ENCODE measurements around the gene BCAT1.
A peak's percentile ranks its signal among the peaks of the same experiment; 100 is the strongest.
"Not testable (repeated sequence)": the region's sequence is repeated elsewhere in the genome, so short reads cannot be mapped to it uniquely, and the experiment has no call there.

The BCAT1 gene

GRCh38 chr12:24928533-24929306 lies 20.2 kb downstream of the BCAT1 start:
- DNase-seq (ENCODE audit: low read depth in 3 of 3): not testable (repeated sequence)

- DNase-seq (ENCODE audit: low read depth in 3 of 3): no peak
Observed at GRCh38 chr12:24928131-24928530, 20.8 kb downstream of the BCAT1 start.

- not testable (repeated sequence) for DNase-seq (ENCODE audit: low read depth in 3 of 3)
Observed at GRCh38 chr12:24926080-24926479, 22.8 kb downstream of the BCAT1 start.

- no peak for DNase-seq (ENCODE audit: low read depth in 3 of 3)
Observed at GRCh38 chr12:24922090-24922489, 26.8 kb downstream of the BCAT1 start.

GRCh38 chr12:24921251-24922038 lies 27.5 kb downstream of the BCAT1 start:
- DNase-seq (ENCODE audit: low read depth in 3 of 3): no peak

GRCh38 chr12:24920141-24920540 lies 28.8 kb downstream of the BCAT1 start:
- no peak for DNase-seq (ENCODE audit: low read depth in 3 of 3)

- peak; percentile 31 to 39 (median 32) for DNase-seq (ENCODE audit: low read depth in 3 of 3)
Observed at GRCh38 chr12:24919346-24920001, 29.4 kb downstream of the BCAT1 start.

- DNase-seq (ENCODE audit: low read depth in 3 of 3): no peak
Observed at GRCh38 chr12:24918596-24918995, 30.3 kb downstream of the BCAT1 start.

- DNase-seq (ENCODE audit: low read depth in 3 of 3): no peak
Observed at GRCh38 chr12:24915501-24915900, 33.4 kb downstream of the BCAT1 start.

- DNase-seq (ENCODE audit: low read depth in 3 of 3): no peak
Observed at GRCh38 chr12:24913953-24914352, 34.9 kb downstream of the BCAT1 start.

- no peak for DNase-seq (ENCODE audit: low read depth in 3 of 3)
Observed at GRCh38 chr12:24913130-24913529, 35.8 kb downstream of the BCAT1 start.

GRCh38 chr12:24911271-24911791 lies 37.6 kb downstream of the BCAT1 start:
- DNase-seq (ENCODE audit: low read depth in 3 of 3): no peak

GRCh38 chr12:24910192-24910591 lies 38.7 kb downstream of the BCAT1 start:
- not testable (repeated sequence) for DNase-seq (ENCODE audit: low read depth in 3 of 3)

- DNase-seq (ENCODE audit: low read depth in 3 of 3): no peak
Observed at GRCh38 chr12:24909667-24910066, 39.2 kb downstream of the BCAT1 start.

- DNase-seq (ENCODE audit: low read depth in 3 of 3): no peak
Observed at GRCh38 chr12:24907464-24907863, 41.4 kb downstream of the BCAT1 start.

GRCh38 chr12:24906141-24906540 lies 42.8 kb downstream of the BCAT1 start:
- DNase-seq (ENCODE audit: low read depth in 3 of 3): no peak

GRCh38 chr12:24905431-24905830 lies 43.5 kb downstream of the BCAT1 start:
- DNase-seq (ENCODE audit: low read depth in 3 of 3): no peak

- DNase-seq (ENCODE audit: low read depth in 3 of 3): no peak
Observed at GRCh38 chr12:24904871-24905270, 44.0 kb downstream of the BCAT1 start.

GRCh38 chr12:24903329-24904088 lies 45.4 kb downstream of the BCAT1 start:
- no peak for DNase-seq (ENCODE audit: low read depth in 3 of 3)

GRCh38 chr12:24902511-24903328 lies 46.2 kb downstream of the BCAT1 start:
- DNase-seq (ENCODE audit: low read depth in 3 of 3): peak in 1 of 3 experiments; percentile 23

Measured in stimulated activated CD4-positive, alpha-beta T cell treated with anti-CD3 and anti-CD28 coated beads, TNF-alpha, amount 100 ng/mL, for 24 hours (primary cell).